Breast epithelium (tissue), 4 donors: ENCODE results near the gene FOXN3. TPM values are rescaled to one million over a fixed set of nuclear protein-coding genes. Genes with fewer than 3 reads are reported as not detected.

Source experiments
- DNase-seq, 2 donors: peaks; one replicate each; pipeline ENCODE4 v3.0.0-alpha.2; 2019; ENCODE audit warnings: low spot score in 2 of 2
- H3K27ac ChIP-seq, 2 donors: fragments of 200-600 bp; sonication (generic) in 1 of 2; one replicate each; pipeline ENCODE4 v1.5.1; 2016 to 2019; ENCODE audit warnings: mild to moderate bottlenecking in 1 of 2
- H3K27me3 ChIP-seq, 2 donors: fragments of 200-600 bp; sonication (generic) in 1 of 2; one replicate each; pipeline versions ENCODE4 v1.5.1 to v1.6.0; 2017 to 2019; ENCODE audit warnings: control low read depth in 1 of 2, mild to moderate bottlenecking in 1 of 2
- H3K36me3 ChIP-seq: fragments of 200-600 bp; one replicate; pipeline ENCODE4 v1.5.1; 2019
- H3K4me1 ChIP-seq, 2 donors: fragments of 200-600 bp; sonication (generic); one replicate each; pipeline ENCODE4 v1.5.1; 2016 to 2019; ENCODE audit warnings: control low read depth in 1 of 2
- H3K4me3 ChIP-seq, 3 donors: fragments of 200-600 bp; sonication (generic); 1 replicate in 2 of 3; 2 replicates in 1 of 3; pipeline ENCODE4 v1.5.1; 2016 to 2019; ENCODE audit warnings: mild to moderate bottlenecking in 3 of 3, moderate library complexity in 2 of 3
- H3K9me3 ChIP-seq, 2 donors: fragments of 200-600 bp; sonication (generic) in 1 of 2; one replicate each; pipeline ENCODE4 v1.5.1; 2016 to 2019; ENCODE audit warnings: control low read depth in 1 of 2
- POLR2A ChIP-seq: fragments of 450-650 bp; IDR thresholded peaks from one replicate; pipeline ENCODE4 v1.6.1; 2016; ENCODE audit warnings: antibody characterized with exemption, mild to moderate bottlenecking, moderate library complexity
- POLR2AphosphoS5 ChIP-seq, 3 donors: sonication (generic); formaldehyde crosslinking; IDR thresholded peaks; one replicate each; pipeline ENCODE4 v1.6.1; 2017; ENCODE audit warnings: antibody characterized with exemption in 3 of 3
- intact Hi-C: fragments of 100-400 bp; cut with DNase I; formaldehyde crosslinking; loops from one replicate; pipeline ENCODE4 v1.15.1; 2023; ENCODE audit warnings: low total_unique reads
- total RNA-seq, 3 donors: library from RNA; depleted of rRNA; stranded (reverse); fragments of >200 nt; gene quantifications; one replicate each; pipeline ENCODE4 v1.1.0, GENCODE V29; 2016
- TF ChIP-seq, protein P1 (sequence below), 3 donors: fragments of 450-650 bp; IDR thresholded peaks; one replicate each; pipeline ENCODE4 v1.5.1; 2016 to 2017; ENCODE audit warnings: antibody characterized with exemption in 3 of 3, mild to moderate bottlenecking in 3 of 3, moderate library complexity in 3 of 3

Gene FOXN3
- total RNA-seq, 3 donors from 2014 or later: 70.7 to 180 (median 80.3) TPM

DNA sequence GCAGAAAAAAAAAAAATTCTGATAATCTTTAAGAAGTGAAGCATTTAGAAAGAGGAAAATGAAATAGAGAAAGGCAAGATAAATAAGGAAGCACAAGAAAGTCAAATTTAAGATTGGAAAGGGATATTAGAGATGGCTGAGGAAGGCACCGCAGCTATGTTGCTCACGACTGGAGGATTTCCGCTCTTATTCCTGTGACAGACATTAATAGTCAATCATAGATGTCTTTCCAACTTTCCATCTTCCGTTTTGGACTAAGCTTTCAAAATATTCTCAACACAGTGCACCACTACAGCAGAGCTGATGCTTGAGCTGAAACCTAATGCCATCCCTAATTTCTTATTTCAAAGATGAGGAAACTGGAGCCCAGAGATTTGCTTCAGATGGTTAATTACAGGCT is 290.6 kb downstream of the FOXN3 start:
- H3K4me3 ChIP-seq: no peak overlapping the region
- no peaks in the 10 kb centered on the region for H3K9me3 ChIP-seq
- H3K27me3 ChIP-seq: no peaks in the 10 kb centered on the region
- H3K36me3 ChIP-seq: no peaks in the 10 kb centered on the region
- no peak for DNase-seq
- no peak overlapping the region for H3K27ac ChIP-seq
- H3K4me1 ChIP-seq: no peaks in the 10 kb centered on the region
- TF ChIP-seq POLR2A (no peak), POLR2AphosphoS5 (IDR thresholded peaks at IDR 0.05) (no peak)
- TF ChIP-seq, protein P1, sequence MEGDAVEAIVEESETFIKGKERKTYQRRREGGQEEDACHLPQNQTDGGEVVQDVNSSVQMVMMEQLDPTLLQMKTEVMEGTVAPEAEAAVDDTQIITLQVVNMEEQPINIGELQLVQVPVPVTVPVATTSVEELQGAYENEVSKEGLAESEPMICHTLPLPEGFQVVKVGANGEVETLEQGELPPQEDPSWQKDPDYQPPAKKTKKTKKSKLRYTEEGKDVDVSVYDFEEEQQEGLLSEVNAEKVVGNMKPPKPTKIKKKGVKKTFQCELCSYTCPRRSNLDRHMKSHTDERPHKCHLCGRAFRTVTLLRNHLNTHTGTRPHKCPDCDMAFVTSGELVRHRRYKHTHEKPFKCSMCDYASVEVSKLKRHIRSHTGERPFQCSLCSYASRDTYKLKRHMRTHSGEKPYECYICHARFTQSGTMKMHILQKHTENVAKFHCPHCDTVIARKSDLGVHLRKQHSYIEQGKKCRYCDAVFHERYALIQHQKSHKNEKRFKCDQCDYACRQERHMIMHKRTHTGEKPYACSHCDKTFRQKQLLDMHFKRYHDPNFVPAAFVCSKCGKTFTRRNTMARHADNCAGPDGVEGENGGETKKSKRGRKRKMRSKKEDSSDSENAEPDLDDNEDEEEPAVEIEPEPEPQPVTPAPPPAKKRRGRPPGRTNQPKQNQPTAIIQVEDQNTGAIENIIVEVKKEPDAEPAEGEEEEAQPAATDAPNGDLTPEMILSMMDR (IDR thresholded peaks at IDR 0.05): no peak
- intact Hi-C loops: no loop called here

- H3K9me3 ChIP-seq: peaks cover 0 to 1% of the 10 kb centered on the region in 2 donors
- no peaks in the 10 kb centered on the region for H3K27me3 ChIP-seq
- no peak for TF ChIP-seq POLR2A
- TF ChIP-seq, protein P1 (IDR thresholded peaks at IDR 0.05): no peak
- no peak overlapping the region for H3K27ac ChIP-seq
- no peaks in the 10 kb centered on the region for H3K4me1 ChIP-seq
- H3K4me3 ChIP-seq: no peak overlapping the region
- no peaks in the 10 kb centered on the region for H3K36me3 ChIP-seq
- intact Hi-C loops: no loop called here
- no peak for DNase-seq
Observed at GRCh38 chr14:89125216-89125615, 291.8 kb downstream of the FOXN3 start.

GRCh38 chr14:89123851-89124250 is 293.2 kb downstream of the FOXN3 start:
- Histone ChIP-seq H3K27me3 (no peaks in the 10 kb centered on the region), H3K4me1 (no peaks in the 10 kb centered on the region), H3K4me3 (no peak overlapping the region), H3K36me3 (no peaks in the 10 kb centered on the region), H3K9me3 (peaks cover 0 to 14% of the 10 kb centered on the region in 2 donors), H3K27ac (no peak overlapping the region)
- intact Hi-C loops: no loop called here
- TF ChIP-seq, protein P1 (IDR thresholded peaks at IDR 0.05): no peak
- TF ChIP-seq POLR2AphosphoS5 (IDR thresholded peaks at IDR 0.05) (no peak), POLR2A (no peak)
- DNase-seq: no peak

DNA sequence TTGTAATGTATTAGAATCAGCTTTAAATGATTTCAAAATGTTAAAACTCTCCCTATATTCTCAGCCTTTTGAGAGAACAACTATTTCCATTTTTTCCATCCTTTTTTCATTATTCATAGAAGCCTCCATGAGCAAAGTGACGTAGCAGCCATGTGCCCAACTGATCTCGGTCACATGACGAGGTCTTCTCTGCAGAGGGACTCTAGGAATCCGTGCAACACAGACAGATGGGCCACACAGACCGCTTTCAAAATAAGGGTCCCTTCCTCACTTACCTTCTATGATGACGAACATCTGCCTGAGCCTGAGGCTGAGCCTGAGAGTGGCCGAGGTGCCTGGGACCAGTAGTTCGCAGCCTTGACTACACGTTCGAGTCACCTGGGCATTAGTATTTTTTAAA is 293.8 kb downstream of the FOXN3 start:
- intact Hi-C loops: no loop called here
- no peaks in the 10 kb centered on the region for H3K27me3 ChIP-seq
- TF ChIP-seq, protein P1 (IDR thresholded peaks at IDR 0.05): no peak
- TF ChIP-seq POLR2AphosphoS5 (IDR thresholded peaks at IDR 0.05) (no peak), POLR2A (no peak)
- H3K9me3 ChIP-seq: peaks cover 0 to 14% of the 10 kb centered on the region in 2 donors
- H3K36me3 ChIP-seq: no peaks in the 10 kb centered on the region
- no peaks in the 10 kb centered on the region for H3K4me1 ChIP-seq
- no peak overlapping the region for H3K27ac ChIP-seq
- H3K4me3 ChIP-seq: no peak overlapping the region
- DNase-seq: no peak

DNA sequence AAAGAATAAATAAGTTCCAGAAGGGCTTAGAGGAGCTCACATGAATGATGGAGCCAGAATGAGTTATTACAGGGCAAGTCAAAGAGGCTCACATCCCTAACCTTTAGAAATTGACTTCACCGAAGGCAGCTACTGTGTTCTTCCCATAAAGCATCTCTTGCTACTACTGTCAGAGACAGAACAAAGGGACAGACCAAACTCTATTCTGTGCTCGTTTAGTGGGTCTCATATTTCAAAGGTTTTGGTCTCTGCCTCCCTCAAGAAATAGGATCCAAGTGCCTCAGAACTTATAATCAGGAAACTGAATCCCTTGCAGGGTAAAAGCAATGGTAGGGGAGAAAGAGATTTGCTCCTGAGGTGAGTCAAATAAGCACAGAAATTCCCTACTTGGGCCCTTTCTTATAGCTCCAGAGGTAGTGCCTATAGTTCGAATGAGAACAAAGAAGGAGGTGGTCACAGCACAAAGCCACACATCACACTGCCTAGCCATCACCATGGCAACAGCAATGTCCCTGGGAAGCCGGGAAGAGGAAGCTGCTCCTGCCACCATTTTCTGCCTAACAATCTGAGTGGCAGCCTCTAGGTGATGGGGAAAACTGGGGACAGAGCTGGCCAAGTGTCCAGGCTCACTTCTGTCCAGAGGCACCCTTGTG is 294.9 kb downstream of the FOXN3 start:
- peaks cover 0 to 14% of the 10 kb centered on the region in 2 donors for H3K9me3 ChIP-seq
- DNase-seq: no peak
- H3K36me3 ChIP-seq: no peaks in the 10 kb centered on the region
- H3K4me3 ChIP-seq: no peak overlapping the region
- no peaks in the 10 kb centered on the region for H3K4me1 ChIP-seq
- TF ChIP-seq, protein P1 (IDR thresholded peaks at IDR 0.05): no peak
- TF ChIP-seq POLR2AphosphoS5 (IDR thresholded peaks at IDR 0.05): no peak
- TF ChIP-seq POLR2A: no peak
- no peaks in the 10 kb centered on the region for H3K27me3 ChIP-seq
- intact Hi-C loops: no loop called here
- H3K27ac ChIP-seq: no peak overlapping the region
